ENCODE measurements around the gene RERE.

The RERE gene

DNA sequence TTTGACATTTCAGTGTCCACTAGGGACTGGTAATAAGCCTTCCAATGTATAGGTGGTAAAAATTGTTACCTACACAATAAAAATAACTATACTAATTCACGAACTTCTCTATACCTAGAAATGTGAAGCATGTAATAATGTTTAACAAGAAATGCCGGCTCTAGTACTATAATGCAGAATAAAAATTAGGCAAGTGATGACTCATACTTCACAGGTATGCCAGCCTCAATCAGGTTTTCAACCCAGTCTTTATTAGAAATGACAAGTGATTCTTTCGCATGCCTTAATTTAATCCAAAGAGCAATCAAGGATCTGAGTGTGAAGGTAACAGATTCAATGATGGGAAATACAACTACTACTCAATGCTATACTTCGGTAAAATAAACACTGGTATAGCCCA lies 134.9 kb downstream of the RERE start:
- H3K36me3 ChIP-seq, result no peaks in the 10 kb centered on the region
- H3K4me3 ChIP-seq (ENCODE audit: low read depth in 1 of 2, low read length in 1 of 2), result no peak overlapping the region
- no peak overlapping the region for H3K27ac ChIP-seq
- H3K4me1 ChIP-seq (ENCODE audit: control insufficient read depth in 1 of 2, insufficient read depth in 1 of 2, low read depth in 1 of 2, low read length in 1 of 2), result no peaks in the 10 kb centered on the region
- H3K9me3 ChIP-seq, result no peaks in the 10 kb centered on the region
- TF ChIP-seq CTCF (IDR thresholded peaks at IDR 0.05), result no peak
- H3K27me3 ChIP-seq, result no peaks in the 10 kb centered on the region

GRCh38 chr1:8681911-8682310 lies 135.5 kb downstream of the RERE start:
- Histone ChIP-seq H3K27ac (no peak overlapping the region), H3K4me3 (ENCODE audit: low read depth in 1 of 2, low read length in 1 of 2) (no peak overlapping the region), H3K4me1 (ENCODE audit: control insufficient read depth in 1 of 2, insufficient read depth in 1 of 2, low read depth in 1 of 2, low read length in 1 of 2) (no peaks in the 10 kb centered on the region), H3K9me3 (no peaks in the 10 kb centered on the region), H3K36me3 (no peaks in the 10 kb centered on the region), H3K27me3 (no peaks in the 10 kb centered on the region)
- TF ChIP-seq CTCF (IDR thresholded peaks at IDR 0.05), result no peak

DNA sequence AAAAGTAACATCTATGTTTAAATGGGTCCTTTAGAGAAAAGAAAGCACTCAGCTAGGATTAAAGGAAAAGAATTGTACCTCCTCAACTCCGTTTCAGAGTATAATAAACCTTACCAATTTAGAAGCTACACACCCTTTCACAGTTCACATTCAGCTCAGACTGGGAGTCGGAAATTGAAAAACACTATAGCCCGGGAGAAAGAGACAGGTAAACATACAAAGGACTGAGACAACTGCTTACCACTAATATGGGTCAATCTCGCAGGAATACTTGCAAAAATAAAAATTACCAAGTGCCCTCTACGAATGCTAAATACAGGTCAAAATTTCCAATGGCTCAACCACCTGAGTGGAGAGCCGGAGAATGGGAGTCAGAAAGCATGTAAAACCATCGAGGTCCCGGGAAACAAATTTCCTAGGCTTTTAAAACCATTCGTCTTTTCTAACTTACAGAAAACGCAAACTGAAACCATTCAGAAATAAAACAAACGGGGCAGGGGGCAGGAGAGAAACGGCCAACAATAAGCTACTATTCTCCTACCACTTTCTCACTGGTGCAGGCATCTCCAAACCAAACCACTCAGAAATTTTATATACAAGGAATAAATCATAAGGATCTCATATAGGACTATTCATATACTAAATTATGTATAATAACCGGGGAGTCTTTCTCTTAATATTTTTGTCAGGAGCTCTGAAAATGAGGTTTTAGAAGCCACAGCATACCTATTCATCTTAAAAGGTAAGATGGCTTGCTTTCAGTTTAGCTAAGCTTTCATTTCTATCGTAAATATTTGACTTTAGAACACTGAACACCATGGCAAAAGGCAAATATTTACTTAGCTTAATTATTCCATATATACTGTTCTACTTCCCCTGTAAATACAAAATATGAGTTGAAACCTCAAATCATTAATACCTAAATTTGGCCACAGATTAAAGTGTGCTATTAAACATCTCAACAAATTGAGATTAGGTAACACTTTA lies 136.5 kb downstream of the RERE start:
- H3K9me3 ChIP-seq, result no peaks in the 10 kb centered on the region
- no peak for TF ChIP-seq CTCF (IDR thresholded peaks at IDR 0.05)
- no peaks in the 10 kb centered on the region for H3K27me3 ChIP-seq
- no peak overlapping the region for H3K4me3 ChIP-seq (ENCODE audit: low read depth in 1 of 2, low read length in 1 of 2)
- H3K27ac ChIP-seq, result no peak overlapping the region
- no peaks in the 10 kb centered on the region for H3K36me3 ChIP-seq
- no peaks in the 10 kb centered on the region for H3K4me1 ChIP-seq (ENCODE audit: control insufficient read depth in 1 of 2, insufficient read depth in 1 of 2, low read depth in 1 of 2, low read length in 1 of 2)

GRCh38 chr1:8679929-8680663 lies 137.3 kb downstream of the RERE start:
- Histone ChIP-seq H3K27ac (no peak overlapping the region), H3K27me3 (no peaks in the 10 kb centered on the region), H3K4me1 (ENCODE audit: control insufficient read depth in 1 of 2, insufficient read depth in 1 of 2, low read depth in 1 of 2, low read length in 1 of 2) (no peaks in the 10 kb centered on the region), H3K9me3 (no peaks in the 10 kb centered on the region), H3K36me3 (no peaks in the 10 kb centered on the region), H3K4me3 (ENCODE audit: low read depth in 1 of 2, low read length in 1 of 2) (no peak overlapping the region)
- no peak for TF ChIP-seq CTCF (IDR thresholded peaks at IDR 0.05)

GRCh38 chr1:8679395-8679800 lies 138.0 kb downstream of the RERE start:
- Histone ChIP-seq H3K27ac (no peak overlapping the region), H3K4me1 (ENCODE audit: control insufficient read depth in 1 of 2, insufficient read depth in 1 of 2, low read depth in 1 of 2, low read length in 1 of 2) (no peaks in the 10 kb centered on the region), H3K27me3 (no peaks in the 10 kb centered on the region), H3K9me3 (no peaks in the 10 kb centered on the region), H3K4me3 (ENCODE audit: low read depth in 1 of 2, low read length in 1 of 2) (no peak overlapping the region), H3K36me3 (no peaks in the 10 kb centered on the region)
- no peak for TF ChIP-seq CTCF (IDR thresholded peaks at IDR 0.05)

Measured in neutrophil (primary cell).